ENCODE results near the gene EIF1AD.
"Not testable (repeated sequence)": the region's sequence is repeated elsewhere in the genome, so short reads cannot be mapped to it uniquely, and the experiment has no call there.

Gene EIF1AD

DNA sequence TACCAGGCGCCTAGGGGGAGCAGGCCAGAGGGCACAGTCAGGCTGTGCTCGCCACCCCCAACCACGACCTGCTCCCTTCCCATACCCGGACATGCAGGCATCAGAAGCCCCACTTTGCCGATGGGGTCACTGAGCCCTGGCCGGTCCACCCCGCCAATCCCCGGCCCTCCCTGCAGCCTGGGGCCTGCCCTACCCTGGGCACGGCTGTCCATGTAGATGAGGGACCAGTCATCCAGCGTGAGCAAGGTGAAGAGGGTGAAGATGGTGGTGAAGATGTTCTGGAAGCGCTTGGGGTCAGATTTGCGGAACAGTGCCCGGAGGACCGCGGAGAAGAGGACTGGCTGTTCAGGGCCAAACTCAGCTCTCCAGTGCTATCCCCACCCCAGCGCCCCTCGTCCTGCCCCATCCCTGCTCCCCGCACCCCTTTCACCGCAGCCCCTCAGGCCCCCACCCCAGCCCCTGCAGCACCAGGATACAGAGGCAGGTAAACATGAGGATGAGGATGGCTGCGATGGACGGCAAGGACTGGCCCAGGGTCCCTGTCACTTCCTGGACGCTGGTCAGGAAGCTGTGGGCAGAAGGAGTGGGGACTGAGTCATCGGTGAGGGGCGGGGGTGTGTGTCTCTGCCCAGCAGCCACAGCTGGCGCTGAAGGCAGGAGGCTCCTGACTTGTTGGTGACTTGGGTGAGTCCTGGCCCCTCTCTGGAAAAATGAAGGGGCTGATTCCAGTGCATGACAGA is 18.8 kb upstream of the EIF1AD start:
- peak; percentile 25 for DNase-seq

DNA sequence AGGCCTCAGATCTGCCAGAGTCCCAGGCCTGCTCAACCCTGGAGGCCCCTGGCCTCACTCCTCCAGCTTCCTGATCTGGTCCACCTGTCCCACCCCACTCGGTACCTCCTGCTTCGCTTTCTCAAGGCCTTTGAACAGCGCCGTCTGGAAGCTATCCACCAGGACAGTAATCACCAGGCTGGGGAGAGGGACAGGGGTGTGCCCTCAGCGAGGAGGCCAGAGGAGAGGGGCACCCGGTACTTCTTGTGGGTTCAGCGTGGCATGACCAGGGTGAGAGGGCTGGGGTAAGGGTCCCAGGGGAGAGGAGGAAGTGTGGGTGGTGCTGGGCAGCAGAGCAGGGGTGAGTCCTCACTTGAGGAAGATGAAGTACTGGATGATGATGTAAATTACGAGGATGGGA is 18.3 kb upstream of the EIF1AD start:
- DNase-seq: no peak

- DNase-seq: no peak
These were observed 15.4 kb upstream of the EIF1AD start for GRCh38 chr11:66017321-66017720.

DNA sequence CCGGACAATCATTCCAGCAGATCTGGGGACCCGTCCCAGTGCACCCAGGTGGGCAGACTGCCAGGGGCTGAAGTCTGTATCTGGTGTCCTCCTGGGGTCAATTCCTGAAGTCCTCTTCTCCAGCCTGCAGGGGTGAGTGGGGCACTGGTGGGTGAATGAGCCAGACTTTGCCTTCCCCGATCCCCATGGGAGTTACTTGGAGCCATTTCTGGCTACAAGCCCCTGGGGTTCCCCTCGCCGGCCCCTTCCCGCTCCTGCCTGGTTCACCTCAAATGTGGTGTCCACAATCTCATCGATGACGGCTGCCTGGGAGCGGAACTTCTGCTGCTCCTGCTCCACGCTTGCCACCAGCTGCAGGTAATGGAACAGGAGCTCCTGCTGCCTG is 14.8 kb upstream of the EIF1AD start:
- DNase-seq: no peak

- DNase-seq: no peak
These were observed 14.2 kb upstream of the EIF1AD start for GRCh38 chr11:66015936-66016792.

GRCh38 chr11:66015454-66015881 is 13.5 kb upstream of the EIF1AD start:
- peak; percentile 31 for DNase-seq

- DNase-seq: no peak
These were observed 13.0 kb upstream of the EIF1AD start for GRCh38 chr11:66014804-66015453.

DNA sequence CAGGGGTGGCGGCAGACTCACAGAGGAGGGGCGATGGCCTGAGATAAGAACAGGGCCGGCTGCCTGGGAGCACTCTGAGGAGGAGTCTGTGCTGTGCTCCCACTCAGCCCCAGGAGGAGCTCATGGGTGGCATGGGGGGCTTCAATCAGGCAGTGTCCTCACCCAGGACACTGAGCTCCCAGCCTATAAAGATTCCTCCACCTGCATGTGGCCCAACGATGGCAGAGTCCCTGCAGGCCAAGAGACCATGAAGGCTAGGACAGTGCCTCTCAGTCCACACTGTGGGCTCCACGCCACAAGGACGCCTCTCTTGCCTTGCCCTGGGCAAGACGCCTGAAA is 11.8 kb upstream of the EIF1AD start:
- DNase-seq: no peak

- DNase-seq: no peak
These were observed 11.2 kb upstream of the EIF1AD start for GRCh38 chr11:66012946-66013761.

DNA sequence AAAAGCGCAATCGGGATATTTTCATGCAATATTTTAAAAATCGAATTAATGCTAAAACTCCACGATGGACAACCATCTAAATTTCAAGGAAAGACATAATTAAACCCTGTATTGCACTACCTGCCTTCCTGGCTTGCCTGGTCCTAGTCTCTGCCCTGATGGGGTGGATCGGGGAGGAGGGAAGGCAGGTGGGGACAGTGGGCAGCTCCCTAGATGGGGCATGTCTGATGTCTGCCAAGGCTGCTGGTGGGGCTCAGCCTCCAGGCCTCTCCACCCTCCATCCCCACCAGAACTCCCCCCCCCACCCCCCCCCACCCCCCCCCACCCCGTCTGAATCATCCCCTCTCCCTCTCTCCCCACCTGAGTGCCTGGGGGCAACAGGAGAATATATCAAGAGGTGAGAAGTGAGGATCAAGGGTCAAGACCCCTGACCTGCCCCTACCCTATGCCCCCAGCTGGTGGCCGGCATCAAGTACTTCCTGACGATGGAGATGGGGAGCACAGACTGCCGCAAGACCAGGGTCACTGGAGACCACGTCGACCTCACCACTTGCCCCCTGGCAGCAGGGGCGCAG is 10.5 kb upstream of the EIF1AD start:
- no peak for DNase-seq

DNA sequence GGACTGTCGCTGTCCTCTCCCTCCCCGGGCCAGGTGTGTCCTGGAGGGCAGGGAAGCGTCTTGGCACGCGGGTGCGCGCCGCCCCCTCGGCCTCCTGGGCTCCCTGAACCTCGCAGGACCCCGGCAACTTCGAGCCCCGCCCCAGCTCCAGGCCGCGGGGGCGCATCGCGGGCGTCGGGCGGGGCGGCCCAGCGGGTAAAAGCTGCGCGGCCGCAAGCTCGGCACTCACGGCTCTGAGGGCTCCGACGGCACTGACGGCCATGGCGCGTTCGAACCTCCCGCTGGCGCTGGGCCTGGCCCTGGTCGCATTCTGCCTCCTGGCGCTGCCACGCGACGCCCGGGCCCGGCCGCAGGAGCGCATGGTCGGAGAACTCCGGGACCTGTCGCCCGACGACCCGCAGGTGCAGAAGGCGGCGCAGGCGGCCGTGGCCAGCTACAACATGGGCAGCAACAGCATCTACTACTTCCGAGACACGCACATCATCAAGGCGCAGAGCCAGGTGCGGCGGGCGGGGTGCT is 9.9 kb upstream of the EIF1AD start, which contains the start of gene CST6:
Gene CST6 (plus strand): TSS at position 224 of the 519 bp plus-strand sequence. CDS start 37 bp downstream, at position 261.
- DNase-seq: no peak

GRCh38 chr11:66011239-66011784 is 9.4 kb upstream of the EIF1AD start:
- no peak for DNase-seq

DNA sequence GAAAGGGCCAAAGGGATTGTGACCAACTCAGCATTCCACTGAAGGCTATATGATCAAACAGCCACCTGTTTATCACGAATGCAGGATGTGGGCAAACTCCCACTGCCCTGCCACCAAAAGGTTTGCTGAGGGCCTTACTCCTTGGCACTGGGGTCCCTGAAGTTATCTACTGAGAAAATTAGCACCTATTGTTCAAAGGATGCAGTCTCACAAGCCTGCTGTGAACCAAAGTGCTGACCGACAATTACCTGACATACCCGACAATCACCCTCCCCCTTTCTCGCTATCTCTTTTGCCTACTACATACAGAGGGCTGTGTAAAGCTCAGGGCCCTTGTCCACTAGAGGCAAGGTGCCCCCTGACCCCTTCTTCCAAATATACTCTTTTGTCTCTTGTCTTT is 8.1 kb upstream of the EIF1AD start:
- DNase-seq: not testable (repeated sequence)

DNA sequence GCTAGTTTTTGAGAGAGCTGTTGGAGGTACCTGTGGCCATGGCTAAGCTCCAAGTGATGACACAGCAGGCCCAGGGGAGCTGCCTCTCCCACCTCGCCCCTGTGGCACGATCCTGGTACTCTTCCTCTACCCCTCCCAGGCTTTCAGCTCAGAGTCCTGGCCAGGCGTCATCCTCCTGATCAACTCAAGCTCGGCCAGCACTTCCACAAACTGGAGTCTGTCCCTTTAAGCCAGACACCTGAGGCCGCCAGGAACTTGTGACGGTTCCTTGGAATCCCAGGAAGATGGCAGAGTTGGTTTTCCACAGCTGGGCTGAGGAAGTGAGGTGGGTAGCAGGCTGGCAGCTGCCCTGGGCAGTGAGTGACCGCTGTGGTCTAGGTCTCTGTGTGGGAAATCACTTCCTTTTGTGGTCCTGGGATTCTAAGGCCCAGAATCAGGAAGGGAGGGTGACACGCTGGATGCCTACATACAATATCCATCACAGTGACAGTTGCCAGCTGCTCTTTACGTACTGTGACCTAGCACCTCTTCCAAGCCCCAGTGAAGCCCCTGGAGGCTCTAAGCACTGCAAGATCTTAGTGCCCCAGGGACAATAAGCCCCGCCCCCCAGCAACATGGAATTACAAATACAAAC is 6.6 kb upstream of the EIF1AD start:
- no peak for DNase-seq

DNA sequence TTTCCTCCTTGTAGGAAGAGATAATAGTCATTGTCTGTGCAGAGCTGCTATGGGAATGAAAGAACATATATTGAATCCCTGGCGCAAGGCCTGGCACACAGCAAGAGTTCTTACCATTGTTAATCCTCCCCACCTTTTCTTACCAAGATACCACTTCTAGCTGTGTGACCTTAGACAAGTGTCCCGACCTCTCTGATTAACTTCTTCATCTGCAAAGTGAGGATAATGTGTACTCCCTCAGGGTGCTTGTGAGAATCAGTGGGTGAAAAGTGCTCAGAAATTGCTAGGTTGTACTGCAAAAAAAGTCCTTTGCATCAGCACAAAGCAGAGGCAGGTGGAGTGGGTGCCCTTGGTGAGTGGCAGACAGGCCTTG is 6.1 kb upstream of the EIF1AD start:
- DNase-seq: no peak

GRCh38 chr11:66007201-66007634 is 5.3 kb upstream of the EIF1AD start:
- no peak for DNase-seq

DNA sequence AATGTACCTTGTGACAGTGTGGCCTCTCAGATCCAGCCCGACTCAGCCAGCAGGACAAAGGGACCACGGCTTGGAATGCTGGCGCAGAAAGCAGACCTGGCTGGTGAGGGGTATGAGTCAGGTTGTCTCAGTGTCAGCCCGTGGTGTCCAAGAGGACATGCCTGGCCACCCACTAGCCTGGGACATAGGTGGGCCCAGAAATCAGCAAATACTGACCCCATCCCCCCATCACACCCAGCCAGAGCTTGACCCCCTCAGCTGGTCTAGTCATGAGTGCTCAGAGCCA is 4.9 kb upstream of the EIF1AD start:
- DNase-seq: no peak

DNA sequence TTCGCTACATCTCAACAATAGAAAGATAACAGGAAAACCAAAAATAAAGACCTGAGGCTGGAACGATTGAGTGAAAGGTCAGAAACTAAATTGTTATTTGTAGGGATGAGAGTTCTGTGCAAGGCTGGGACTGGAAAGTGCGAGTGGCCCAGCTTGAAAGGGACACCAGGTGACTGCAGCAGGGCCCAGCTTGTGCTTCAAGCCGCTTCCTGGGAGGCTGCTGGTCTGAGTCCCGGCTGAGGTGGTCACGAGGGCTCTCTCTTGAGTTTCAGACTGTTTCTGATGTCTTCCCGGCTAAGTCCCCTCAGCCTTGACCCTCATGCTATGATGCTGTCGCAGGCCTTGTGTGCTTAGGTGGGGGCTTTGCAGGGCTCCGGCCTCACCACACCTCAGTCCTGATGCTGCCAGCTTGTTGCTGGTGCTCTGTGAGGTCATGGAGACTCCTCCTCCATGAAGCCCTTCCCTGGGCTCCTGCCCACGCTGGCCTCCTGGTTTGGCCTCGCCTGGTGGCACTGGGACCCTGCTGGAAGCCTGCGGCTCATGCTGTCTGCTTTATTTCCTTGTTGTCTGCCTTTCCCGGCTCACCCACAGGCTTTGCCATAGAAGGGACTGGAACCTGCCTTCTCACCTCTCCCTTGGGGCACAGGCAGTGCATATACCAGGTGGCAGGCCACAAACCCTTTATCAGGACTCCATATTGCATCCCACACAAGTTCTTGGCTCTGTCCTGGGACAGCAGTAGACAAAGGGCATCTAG is 4.4 kb upstream of the EIF1AD start:
- DNase-seq: no peak

- no peak for DNase-seq
These were observed 2.2 kb upstream of the EIF1AD start for GRCh38 chr11:66004186-66004585.

DNA sequence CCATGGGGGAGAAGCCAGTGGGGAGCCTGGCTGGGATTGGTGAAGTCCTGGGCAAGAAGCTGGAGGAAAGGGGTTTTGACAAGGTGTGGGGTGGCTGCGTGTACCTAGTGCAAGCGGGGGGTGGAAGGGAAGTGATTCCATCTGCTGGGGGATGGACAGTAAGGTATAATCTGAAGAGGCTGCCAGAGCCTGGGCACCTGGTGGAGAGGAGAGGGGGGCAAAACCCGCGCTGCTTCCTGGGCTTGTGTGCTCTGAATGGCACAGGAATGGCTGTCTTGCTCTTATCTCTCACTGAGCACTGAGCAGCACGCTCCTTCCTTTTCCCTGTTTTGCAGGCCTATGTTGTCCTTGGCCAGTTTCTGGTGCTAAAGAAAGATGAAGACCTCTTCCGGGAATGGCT is 1.3 kb upstream of the EIF1AD start:
- no peak for DNase-seq

DNA sequence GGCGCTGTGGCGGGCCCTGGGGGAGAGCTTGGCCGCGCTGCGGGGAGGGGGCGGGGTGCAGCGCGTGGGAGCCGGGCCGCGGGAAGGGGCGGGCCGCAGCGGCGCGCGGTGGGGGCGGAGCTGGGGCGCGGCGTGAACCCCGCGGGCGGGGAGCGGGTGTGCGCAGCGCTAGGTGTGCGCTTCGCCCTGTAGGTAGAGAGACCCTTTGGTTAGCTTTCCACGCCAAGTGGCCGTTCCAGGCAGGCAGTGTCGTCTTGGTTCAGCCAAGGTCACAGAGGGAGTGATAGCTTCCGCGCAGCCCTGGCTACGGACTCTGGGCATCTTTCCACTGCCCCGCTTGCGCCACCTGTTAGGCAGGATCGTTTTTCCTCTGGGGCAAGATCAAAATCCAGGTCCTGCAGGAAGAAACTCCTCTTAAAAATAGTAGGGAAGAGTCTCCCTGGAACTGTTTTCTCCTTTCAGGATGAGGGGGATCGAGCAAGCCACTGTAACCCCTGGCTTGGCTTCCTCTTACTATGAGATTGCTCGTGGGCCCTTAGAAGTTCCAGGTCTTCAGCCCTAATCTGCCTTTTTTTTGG is 780 bp upstream of the EIF1AD start:
- no peak for DNase-seq
